ENCODE data around the gene RNF186. TPM values are rescaled to one million over a fixed set of nuclear protein-coding genes. Genes with fewer than 3 reads are reported as not detected.

RNF186 gene
- total RNA-seq, 1 experiment from 2014 or later, result not detected

- POLR2A ChIA-PET, result interaction anchor here (1.0 kb wide), 1 partner anchor 56 kb away, joined by 3 read pairs; no protein-coding TSS in a partner anchor
- Mint-ChIP-seq H3K4me3 (no peak overlapping the region), H3K9me3 (no peaks in the 10 kb centered on the region), H3K4me1 (peaks cover 19% of the 10 kb centered on the region), H3K27me3 (ENCODE audit: low read depth) (peaks cover 2% of the 10 kb centered on the region; the same call in 1 of the 2 replicates), H3K27ac (no peak overlapping the region), H3K36me3 (no peaks in the 10 kb centered on the region)
- ATAC-seq, result no peak
- no peak for DNase-seq (ENCODE audit: low spot score)
- no peak for TF ChIP-seq SOX15 (CRISPR knock-in tag; IDR thresholded peaks at IDR 0.05)
- no peak for TF ChIP-seq OVOL2 (CRISPR knock-in tag; IDR thresholded peaks at IDR 0.05; ENCODE audit: borderline replicate concordance)
- CTCF ChIA-PET, result interaction anchor here (1.0 to 2.1 kb wide), 4 partner anchors 45 to 110 kb away, joined by 3 to 16 read pairs (median 5); partner anchors contain the start of gene OTUD3
These were observed 43.7 kb downstream of the RNF186 start for GRCh38 chr1:19771350-19771749.

GRCh38 chr1:19770436-19771190 is 44.5 kb downstream of the RNF186 start:
- DNase-seq (ENCODE audit: low spot score) (no peak), ATAC-seq (no peak)
- Mint-ChIP-seq H3K9me3 (no peaks in the 10 kb centered on the region), H3K36me3 (no peaks in the 10 kb centered on the region), H3K4me3 (no peak overlapping the region), H3K27ac (no peak overlapping the region), H3K4me1 (peaks cover 25% of the 10 kb centered on the region), H3K27me3 (ENCODE audit: low read depth) (no peaks in the 10 kb centered on the region)
- CTCF ChIA-PET, result interaction anchor here (0.5 to 2.1 kb wide), 6 partner anchors 55 to 1589 kb away, joined by 3 to 16 read pairs (median 4); partner anchors contain the start of gene OTUD3
- TF ChIP-seq TCF7 (CRISPR knock-in tag; IDR thresholded peaks at IDR 0.05; ENCODE audit: low read depth) (no peak), JAZF1 (CRISPR knock-in tag; IDR thresholded peaks at IDR 0.05) (no peak), ATF2 (CRISPR knock-in tag; IDR thresholded peaks at IDR 0.05; ENCODE audit: borderline replicate concordance, low read depth) (no peak), NFE2L1 (CRISPR knock-in tag; IDR thresholded peaks at IDR 0.05) (no peak), GRHL2 (CRISPR knock-in tag; IDR thresholded peaks at IDR 0.05; ENCODE audit: insufficient replicate concordance, severe bottlenecking) (no peak), RORB (CRISPR knock-in tag; IDR thresholded peaks at IDR 0.05) (no peak), GABPB1 (CRISPR knock-in tag; IDR thresholded peaks at IDR 0.05) (no peak), USF1 (CRISPR knock-in tag; IDR thresholded peaks at IDR 0.05) (no peak), ELF4 (CRISPR knock-in tag; IDR thresholded peaks at IDR 0.05; ENCODE audit: low read depth) (no peak), NR1H2 (CRISPR knock-in tag; IDR thresholded peaks at IDR 0.05) (no peak), ZBTB43 (CRISPR knock-in tag; IDR thresholded peaks at IDR 0.05) (no peak), ETV6 (CRISPR knock-in tag; IDR thresholded peaks at IDR 0.05) (no peak), ZNF232 (CRISPR knock-in tag; IDR thresholded peaks at IDR 0.05) (no peak), FOXK1 (CRISPR knock-in tag; IDR thresholded peaks at IDR 0.05) (no peak), E2F4 (CRISPR knock-in tag; IDR thresholded peaks at IDR 0.05; ENCODE audit: borderline replicate concordance, low read depth) (no peak)
- POLR2A ChIA-PET, result interaction anchor here (1.0 kb wide), 1 partner anchor 55 kb away, joined by 3 read pairs; no protein-coding TSS in a partner anchor

Measured in WTC11 (cell line).